MG63 (cell line): ENCODE data around the gene OVOL2. TPM values are rescaled to one million over a fixed set of nuclear protein-coding genes. Genes with fewer than 3 reads are reported as not detected.

Experiments
- DNase-seq: peaks from one replicate; pipeline ENCODE4 v3.0.0-alpha.2; 2020
- H3K27me3 ChIP-seq: fragments of 250-450 bp; sonication (Bioruptor Pico); 2 replicates; pipeline ENCODE4 v1.5.1; 2020; ENCODE audit warnings: mild to moderate bottlenecking, moderate library complexity
- H3K36me3 ChIP-seq: fragments of 250-450 bp; sonication (Bioruptor Pico); 2 replicates; pipeline ENCODE4 v1.5.1; 2020; ENCODE audit warnings: mild to moderate bottlenecking, moderate library complexity
- H3K4me3 ChIP-seq: fragments of 250-450 bp; sonication (Bioruptor Pico); 2 replicates; pipeline ENCODE4 v1.5.1; 2020; ENCODE audit warnings: mild to moderate bottlenecking, moderate library complexity
- H3K9me3 ChIP-seq: fragments of 250-450 bp; sonication (Bioruptor Pico); 2 replicates; pipeline ENCODE4 v1.5.1; 2020; ENCODE audit warnings: mild to moderate bottlenecking, moderate library complexity
- total RNA-seq: library from RNA; depleted of rRNA; stranded (reverse); fragments of >200 nt; shearing (Covaris generic); gene quantifications from 2 replicates; pipeline ENCODE4 v1.2.3, GENCODE V29; 2014; ENCODE audit warnings: low replicate concordance

The OVOL2 gene
- total RNA-seq, 1 experiment from 2014 or later: not detected

GRCh38 chr20:18066421-18067333 is 9.0 kb upstream of the OVOL2 start:
- no peaks in the 10 kb centered on the region for H3K36me3 ChIP-seq
- H3K4me3 ChIP-seq: no peak overlapping the region
- 0 out of 2 replicates have a peak, but pooled peaks cover 3% of the 10 kb centered on the region for H3K27me3 ChIP-seq
- no peaks in the 10 kb centered on the region for H3K9me3 ChIP-seq
- no peak for DNase-seq

GRCh38 chr20:18063676-18064075 is 6.0 kb upstream of the OVOL2 start:
- Histone ChIP-seq H3K36me3 (no peaks in the 10 kb centered on the region), H3K27me3 (peaks cover 14% of the 10 kb centered on the region), H3K4me3 (no peak overlapping the region), H3K9me3 (no peaks in the 10 kb centered on the region)
- DNase-seq: no peak

- Histone ChIP-seq H3K27me3 (peaks cover 37% of the 10 kb centered on the region), H3K9me3 (no peaks in the 10 kb centered on the region), H3K36me3 (no peaks in the 10 kb centered on the region), H3K4me3 (no peak overlapping the region)
- DNase-seq: no peak
These were observed 1.9 kb upstream of the OVOL2 start for GRCh38 chr20:18059603-18060002.

GRCh38 chr20:18058661-18059467 is 1.1 kb upstream of the OVOL2 start:
- DNase-seq: no peak
- H3K27me3 ChIP-seq: peaks cover 37% of the 10 kb centered on the region
- no peaks in the 10 kb centered on the region for H3K9me3 ChIP-seq
- H3K4me3 ChIP-seq: no peak overlapping the region
- H3K36me3 ChIP-seq: no peaks in the 10 kb centered on the region

GRCh38 chr20:18057994-18058349 is 256 bp upstream of the OVOL2 start:
- DNase-seq: no peak
- H3K4me3 ChIP-seq: no peak overlapping the region
- H3K27me3 ChIP-seq: peaks cover 37% of the 10 kb centered on the region
- H3K36me3 ChIP-seq: no peaks in the 10 kb centered on the region
- H3K9me3 ChIP-seq: no peaks in the 10 kb centered on the region

GRCh38 chr20:18056174-18057100 is 1.3 kb downstream of the OVOL2 start:
- no peak overlapping the region for H3K4me3 ChIP-seq
- H3K36me3 ChIP-seq: no peaks in the 10 kb centered on the region
- DNase-seq: no peak
- H3K27me3 ChIP-seq: peaks cover 39% of the 10 kb centered on the region
- H3K9me3 ChIP-seq: no peaks in the 10 kb centered on the region

GRCh38 chr20:18055261-18055660 is 2.5 kb downstream of the OVOL2 start:
- H3K27me3 ChIP-seq: peaks cover 39% of the 10 kb centered on the region
- H3K4me3 ChIP-seq: no peak overlapping the region
- no peaks in the 10 kb centered on the region for H3K36me3 ChIP-seq
- no peaks in the 10 kb centered on the region for H3K9me3 ChIP-seq
- no peak for DNase-seq

GRCh38 chr20:18052856-18053255 is 4.9 kb downstream of the OVOL2 start:
- H3K36me3 ChIP-seq: no peaks in the 10 kb centered on the region
- H3K9me3 ChIP-seq: no peaks in the 10 kb centered on the region
- peaks cover 21% of the 10 kb centered on the region; the same call in 1 of the 2 replicates for H3K27me3 ChIP-seq
- no peak overlapping the region for H3K4me3 ChIP-seq
- DNase-seq: no peak

- Histone ChIP-seq H3K36me3 (no peaks in the 10 kb centered on the region), H3K27me3 (peaks cover 2% of the 10 kb centered on the region; the same call in 1 of the 2 replicates), H3K9me3 (no peaks in the 10 kb centered on the region), H3K4me3 (no peak overlapping the region)
- DNase-seq: no peak
These were observed 7.1 kb downstream of the OVOL2 start for GRCh38 chr20:18050628-18051027.

- DNase-seq: no peak
- Histone ChIP-seq H3K4me3 (no peak overlapping the region), H3K36me3 (no peaks in the 10 kb centered on the region), H3K9me3 (no peaks in the 10 kb centered on the region), H3K27me3 (peaks cover 2% of the 10 kb centered on the region; the same call in 1 of the 2 replicates)
These were observed 9.5 kb downstream of the OVOL2 start for GRCh38 chr20:18048176-18048575.

GRCh38 chr20:18046535-18046934 is 11.2 kb downstream of the OVOL2 start:
- Histone ChIP-seq H3K9me3 (no peaks in the 10 kb centered on the region), H3K36me3 (no peaks in the 10 kb centered on the region), H3K4me3 (no peak overlapping the region), H3K27me3 (no peaks in the 10 kb centered on the region)
- DNase-seq: no peak

- H3K36me3 ChIP-seq: no peaks in the 10 kb centered on the region
- H3K27me3 ChIP-seq: no peaks in the 10 kb centered on the region
- no peak for DNase-seq
- no peaks in the 10 kb centered on the region for H3K9me3 ChIP-seq
- no peak overlapping the region for H3K4me3 ChIP-seq
These were observed 15.5 kb downstream of the OVOL2 start for GRCh38 chr20:18042229-18042628.

GRCh38 chr20:18041462-18041861 is 16.3 kb downstream of the OVOL2 start:
- Histone ChIP-seq H3K27me3 (no peaks in the 10 kb centered on the region), H3K4me3 (no peak overlapping the region), H3K36me3 (no peaks in the 10 kb centered on the region), H3K9me3 (no peaks in the 10 kb centered on the region)
- no peak for DNase-seq

GRCh38 chr20:18039063-18039462 is 18.7 kb downstream of the OVOL2 start:
- Histone ChIP-seq H3K9me3 (no peaks in the 10 kb centered on the region), H3K4me3 (no peak overlapping the region), H3K27me3 (no peaks in the 10 kb centered on the region), H3K36me3 (no peaks in the 10 kb centered on the region)
- no peak for DNase-seq

- no peaks in the 10 kb centered on the region for H3K27me3 ChIP-seq
- no peak overlapping the region for H3K4me3 ChIP-seq
- no peak for DNase-seq
- H3K36me3 ChIP-seq: no peaks in the 10 kb centered on the region
- H3K9me3 ChIP-seq: no peaks in the 10 kb centered on the region
These were observed 23.7 kb downstream of the OVOL2 start for GRCh38 chr20:18034039-18034438.

GRCh38 chr20:18032977-18033892 is 24.5 kb downstream of the OVOL2 start:
- Histone ChIP-seq H3K9me3 (no peaks in the 10 kb centered on the region), H3K36me3 (no peaks in the 10 kb centered on the region), H3K4me3 (no peak overlapping the region), H3K27me3 (no peaks in the 10 kb centered on the region)
- DNase-seq: no peak
